Lower leg skin (tissue), 3 donors: ENCODE data around the gene JAG2.

ENCODE experiments used
- POLR2A ChIP-seq, 2 donors: fragments of 450-650 bp; IDR thresholded peaks; one replicate each; pipeline ENCODE4 v1.6.1; 2016 to 2017; ENCODE audit warnings: antibody characterized with exemption in 2 of 2, mild to moderate bottlenecking in 1 of 2, moderate library complexity in 1 of 2
- TF ChIP-seq, protein P1 (sequence below), 3 donors: fragments of 450-650 bp; IDR thresholded peaks; one replicate each; pipeline ENCODE4 v1.5.1; 2016; ENCODE audit warnings: antibody characterized with exemption in 3 of 3, mild to moderate bottlenecking in 3 of 3, moderate library complexity in 2 of 3

DNA sequence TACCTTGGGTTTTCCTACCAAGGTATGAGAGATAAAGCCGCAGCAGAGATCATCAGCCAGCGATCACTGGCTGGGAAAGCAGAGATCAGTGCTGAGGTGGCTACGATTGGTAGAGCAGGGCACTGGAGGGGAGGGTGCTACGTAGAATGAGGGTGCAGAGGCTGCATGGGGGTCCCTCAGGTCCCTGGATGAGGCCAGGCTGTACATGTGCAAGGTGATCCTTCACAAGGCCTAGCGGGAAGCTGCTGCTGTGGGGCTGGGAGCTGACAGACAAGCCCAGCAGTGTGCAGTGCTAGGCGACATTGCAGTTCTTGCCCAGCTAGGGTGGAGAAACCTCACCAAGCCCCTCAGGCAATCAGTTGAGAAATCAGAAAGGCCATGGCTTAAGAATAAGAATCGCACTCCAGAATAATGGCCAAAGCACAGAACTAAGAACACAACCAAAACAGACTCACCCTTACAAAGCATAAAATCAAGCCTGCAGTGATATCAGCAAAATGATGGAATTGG is 66.2 kb downstream of the JAG2 start:
- TF ChIP-seq, protein P1, sequence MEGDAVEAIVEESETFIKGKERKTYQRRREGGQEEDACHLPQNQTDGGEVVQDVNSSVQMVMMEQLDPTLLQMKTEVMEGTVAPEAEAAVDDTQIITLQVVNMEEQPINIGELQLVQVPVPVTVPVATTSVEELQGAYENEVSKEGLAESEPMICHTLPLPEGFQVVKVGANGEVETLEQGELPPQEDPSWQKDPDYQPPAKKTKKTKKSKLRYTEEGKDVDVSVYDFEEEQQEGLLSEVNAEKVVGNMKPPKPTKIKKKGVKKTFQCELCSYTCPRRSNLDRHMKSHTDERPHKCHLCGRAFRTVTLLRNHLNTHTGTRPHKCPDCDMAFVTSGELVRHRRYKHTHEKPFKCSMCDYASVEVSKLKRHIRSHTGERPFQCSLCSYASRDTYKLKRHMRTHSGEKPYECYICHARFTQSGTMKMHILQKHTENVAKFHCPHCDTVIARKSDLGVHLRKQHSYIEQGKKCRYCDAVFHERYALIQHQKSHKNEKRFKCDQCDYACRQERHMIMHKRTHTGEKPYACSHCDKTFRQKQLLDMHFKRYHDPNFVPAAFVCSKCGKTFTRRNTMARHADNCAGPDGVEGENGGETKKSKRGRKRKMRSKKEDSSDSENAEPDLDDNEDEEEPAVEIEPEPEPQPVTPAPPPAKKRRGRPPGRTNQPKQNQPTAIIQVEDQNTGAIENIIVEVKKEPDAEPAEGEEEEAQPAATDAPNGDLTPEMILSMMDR (IDR thresholded peaks at IDR 0.05), result no peak
- TF ChIP-seq POLR2A (IDR thresholded peaks at IDR 0.05), result no peak
